ENCODE data around the gene THOC5.

Gene THOC5

GRCh38 chr22:29578462-29579200, 25.1 kb upstream of the THOC5 start:
- Histone ChIP-seq H3K4me2 (ENCODE audit: low read depth, low read length, poor library complexity, severe bottlenecking) (no peak overlapping the region), H3K9me3 (ENCODE audit: insufficient read depth, low read length) (no peaks in the 10 kb centered on the region), H3K4me3 (ENCODE audit: insufficient read depth, low read length, poor library complexity, severe bottlenecking) (no peak overlapping the region), H3K36me3 (ENCODE audit: low read length) (no peaks in the 10 kb centered on the region), H3K9me2 (replicated peaks; ENCODE audit: insufficient read depth, low read length) (no peaks in the 10 kb centered on the region), H2AFZ (ENCODE audit: low read depth, low read length, severe bottlenecking) (no peak overlapping the region), H3K27me3 (ENCODE audit: low read length) (no peaks in the 10 kb centered on the region), H3K9ac (ENCODE audit: low read length) (no peak overlapping the region), H3F3A (ENCODE audit: insufficient read depth) (no peaks in the 10 kb centered on the region), H3K79me2 (ENCODE audit: insufficient read depth, low read length) (no peaks in the 10 kb centered on the region), H3K27ac (ENCODE audit: low read depth, low read length) (no peak overlapping the region), H4K20me1 (ENCODE audit: low read depth, low read length) (no peaks in the 10 kb centered on the region)
- TF ChIP-seq CTCF (IDR thresholded peaks at IDR 0.05; ENCODE audit: insufficient read depth, low read length, poor library complexity, severe bottlenecking): no peak
- no peak for TF ChIP-seq EZH2phosphoT487 (conservative IDR thresholded peaks at IDR 0.05; ENCODE audit: low read length)

GRCh38 chr22:29574762-29575450, 21.3 kb upstream of the THOC5 start:
- Histone ChIP-seq H4K20me1 (ENCODE audit: low read depth, low read length) (no peaks in the 10 kb centered on the region), H3K4me2 (ENCODE audit: low read depth, low read length, poor library complexity, severe bottlenecking) (no peak overlapping the region), H3F3A (ENCODE audit: insufficient read depth) (no peaks in the 10 kb centered on the region), H3K27me3 (ENCODE audit: low read length) (no peaks in the 10 kb centered on the region), H3K4me3 (ENCODE audit: insufficient read depth, low read length, poor library complexity, severe bottlenecking) (no peak overlapping the region), H2AFZ (ENCODE audit: low read depth, low read length, severe bottlenecking) (no peak overlapping the region), H3K79me2 (ENCODE audit: insufficient read depth, low read length) (no peaks in the 10 kb centered on the region), H3K9me2 (replicated peaks; ENCODE audit: insufficient read depth, low read length) (no peaks in the 10 kb centered on the region), H3K9ac (ENCODE audit: low read length) (no peak overlapping the region), H3K9me3 (ENCODE audit: insufficient read depth, low read length) (no peaks in the 10 kb centered on the region), H3K36me3 (ENCODE audit: low read length) (no peaks in the 10 kb centered on the region), H3K27ac (ENCODE audit: low read depth, low read length) (no peak overlapping the region)
- TF ChIP-seq CTCF (IDR thresholded peaks at IDR 0.05; ENCODE audit: insufficient read depth, low read length, poor library complexity, severe bottlenecking) (no peak), EZH2phosphoT487 (conservative IDR thresholded peaks at IDR 0.05; ENCODE audit: low read length) (no peak)

- Histone ChIP-seq H2AFZ (ENCODE audit: low read depth, low read length, severe bottlenecking) (no peak overlapping the region), H3K9me2 (replicated peaks; ENCODE audit: insufficient read depth, low read length) (no peaks in the 10 kb centered on the region), H3K36me3 (ENCODE audit: low read length) (no peaks in the 10 kb centered on the region), H3K27ac (ENCODE audit: low read depth, low read length) (no peak overlapping the region), H3F3A (ENCODE audit: insufficient read depth) (no peaks in the 10 kb centered on the region), H3K4me3 (ENCODE audit: insufficient read depth, low read length, poor library complexity, severe bottlenecking) (no peak overlapping the region), H3K27me3 (ENCODE audit: low read length) (no peaks in the 10 kb centered on the region), H3K9ac (ENCODE audit: low read length) (no peak overlapping the region), H4K20me1 (ENCODE audit: low read depth, low read length) (no peaks in the 10 kb centered on the region), H3K79me2 (ENCODE audit: insufficient read depth, low read length) (no peaks in the 10 kb centered on the region), H3K4me2 (ENCODE audit: low read depth, low read length, poor library complexity, severe bottlenecking) (no peak overlapping the region), H3K9me3 (ENCODE audit: insufficient read depth, low read length) (no peaks in the 10 kb centered on the region)
- TF ChIP-seq CTCF (IDR thresholded peaks at IDR 0.05; ENCODE audit: insufficient read depth, low read length, poor library complexity, severe bottlenecking): no peak
- no peak for TF ChIP-seq EZH2phosphoT487 (conservative IDR thresholded peaks at IDR 0.05; ENCODE audit: low read length)
Measured at GRCh38 chr22:29570912-29571549, 17.5 kb upstream of the THOC5 start.
